Activated gamma-delta T cell treated with anti-CD3 and anti-CD28 coated beads, Interleukin-2, amount 50 U/mL, for 16 hours (primary cell): ENCODE data around the gene TSBP1.
"Not testable (repeated sequence)": the region's sequence is repeated elsewhere in the genome, so short reads cannot be mapped to it uniquely, and the experiment has no call there.

ENCODE experiments used
- DNase-seq: peaks from one replicate; pipeline ENCODE4 v3.0.0-alpha.2; 2020; ENCODE audit warnings: low read depth

The TSBP1 gene

GRCh38 chr6:32288426-32288825 lies 83.3 kb downstream of the TSBP1 start:
- DNase-seq: no peak

- not testable (repeated sequence) for DNase-seq
Measured at GRCh38 chr6:32273801-32274577, 97.7 kb downstream of the TSBP1 start.

- DNase-seq: no peak
Measured at GRCh38 chr6:32271429-32271828, 100.3 kb downstream of the TSBP1 start.

- DNase-seq: not testable (repeated sequence)
Measured at GRCh38 chr6:32268459-32268858, 103.2 kb downstream of the TSBP1 start.

GRCh38 chr6:32267035-32267434 lies 104.7 kb downstream of the TSBP1 start:
- DNase-seq: no peak

- DNase-seq: not testable (repeated sequence)
Measured at GRCh38 chr6:32257262-32257661, 114.4 kb downstream of the TSBP1 start.

- peak; percentile 43 for DNase-seq
Measured at GRCh38 chr6:32255199-32256153, 116.2 kb downstream of the TSBP1 start.

GRCh38 chr6:32254761-32255198 lies 116.9 kb downstream of the TSBP1 start:
- DNase-seq: no peak

GRCh38 chr6:32252331-32253009 lies 119.2 kb downstream of the TSBP1 start:
- no peak for DNase-seq

- DNase-seq: no peak
Measured at GRCh38 chr6:32249262-32249661, 122.4 kb downstream of the TSBP1 start.

- DNase-seq: no peak
Measured at GRCh38 chr6:32247401-32247800, 124.3 kb downstream of the TSBP1 start.

- peak; percentile 56 for DNase-seq
Measured at GRCh38 chr6:32244946-32245398, 126.7 kb downstream of the TSBP1 start.

- DNase-seq: no peak
Measured at GRCh38 chr6:32244270-32244669, 127.4 kb downstream of the TSBP1 start.
